Frontal cortex (tissue), 4 donors: ENCODE measurements around the gene TMCC1. TPM values are rescaled to one million over a fixed set of nuclear protein-coding genes. Genes with fewer than 3 reads are reported as not detected.
A peak's percentile ranks its signal among the peaks of the same experiment; 100 is the strongest.
"Not testable (repeated sequence)": the region's sequence is repeated elsewhere in the genome, so short reads cannot be mapped to it uniquely, and the experiment has no call there.

Experiments used
- DNase-seq, 2 donors: peaks; one replicate each; pipeline ENCODE4 v3.0.0; 2012; ENCODE audit warnings: low spot score in 2 of 2
- FAIRE-seq: peaks from 2 replicates; lab custom pipeline; 2012; peaks lifted over from hg19 to GRCh38; lab: Jason Lieb, UNC
- total RNA-seq: library from RNA; depleted of rRNA; stranded (reverse); fragments of >200 nt; gene quantifications from one replicate; pipeline ENCODE4 v1.2.3, GENCODE V29; 2014
- donor health status: control.
- donor health status: control.
- donor health status: control.

TMCC1 gene
- total RNA-seq, 1 donor from 2014 or later = 68.5 TPM

DNA sequence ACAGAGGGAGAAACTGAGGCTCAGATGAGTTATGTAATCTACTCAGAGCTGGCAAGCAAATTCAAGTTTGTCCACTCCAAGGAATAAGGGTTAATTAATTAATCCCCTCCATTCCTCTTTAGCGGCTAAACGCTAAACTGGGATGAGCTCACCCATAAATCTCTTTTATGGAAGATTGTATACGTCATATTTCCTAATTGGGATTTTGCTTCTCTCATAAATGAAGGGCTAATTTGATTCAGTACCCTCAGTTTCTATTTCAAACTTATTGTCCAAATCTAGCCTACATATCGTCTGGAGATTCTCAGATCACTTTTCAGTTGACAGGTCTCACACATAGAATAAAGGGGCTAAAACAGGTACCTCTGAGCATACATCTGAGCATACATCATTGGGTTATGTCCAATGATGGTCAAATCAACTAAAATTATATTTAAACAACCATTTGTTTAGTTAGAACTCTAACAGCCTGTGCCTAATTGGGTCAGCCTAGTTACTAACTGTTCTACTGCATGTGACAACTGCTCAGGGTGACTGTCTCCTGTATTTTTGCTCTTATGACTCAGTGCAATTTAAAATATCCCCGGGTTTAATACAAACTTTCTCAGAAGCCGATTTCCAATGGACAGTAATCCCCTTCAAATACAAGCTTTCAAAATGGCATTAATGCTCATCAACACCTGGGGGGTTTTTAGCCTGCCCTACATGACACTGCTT lies 229.4 kb downstream of the TMCC1 start:
- FAIRE-seq (no peak), DNase-seq (no peak)

DNA sequence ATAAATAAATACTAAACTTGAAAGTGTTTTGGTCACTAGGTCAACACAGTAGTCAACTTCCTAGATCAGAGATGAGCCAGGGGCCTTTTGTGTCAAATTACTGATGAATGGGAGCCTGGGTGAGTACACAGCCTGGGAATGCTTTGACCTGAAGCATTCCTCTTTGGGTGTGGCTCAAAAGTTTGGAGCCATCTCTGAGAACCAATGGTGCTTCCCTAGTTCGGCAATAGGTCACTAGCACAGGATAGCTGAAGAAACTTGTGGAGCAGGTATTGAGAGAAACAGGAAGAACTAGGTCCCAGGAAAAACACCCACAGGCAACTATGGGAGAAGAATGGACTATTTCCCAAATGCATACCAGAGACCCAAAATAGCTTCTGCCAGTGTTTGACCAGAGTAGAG lies 230.5 kb downstream of the TMCC1 start:
- no peak for DNase-seq
- no peak for FAIRE-seq

GRCh38 chr3:129662191-129662608 lies 231.3 kb downstream of the TMCC1 start:
- FAIRE-seq (no peak), DNase-seq (no peak)

DNA sequence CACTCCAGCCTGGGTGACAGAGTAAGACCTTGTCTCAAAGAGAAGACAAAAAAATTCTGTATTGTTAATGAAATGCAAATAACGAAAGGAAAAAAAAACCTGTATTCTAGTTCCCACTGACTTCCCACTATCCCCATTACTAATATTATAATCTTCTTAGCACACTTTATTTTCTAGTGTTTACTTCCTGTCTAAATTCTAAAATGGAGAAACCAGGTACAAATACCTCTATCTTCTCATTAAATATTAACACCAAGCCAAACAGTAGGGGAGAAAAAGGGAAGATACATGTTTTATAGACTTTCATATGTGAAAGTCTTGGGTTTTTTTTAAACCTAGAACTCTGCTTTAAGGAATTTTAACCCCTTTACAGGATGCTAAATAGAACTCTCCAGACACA lies 231.7 kb downstream of the TMCC1 start:
- FAIRE-seq (no peak), DNase-seq (no peak)

- FAIRE-seq (no peak), DNase-seq (no peak)
These were observed 235.2 kb downstream of the TMCC1 start for GRCh38 chr3:129658110-129658843.

- no peak for DNase-seq
- FAIRE-seq = no peak
These were observed 236.1 kb downstream of the TMCC1 start for GRCh38 chr3:129657261-129658046.

DNA sequence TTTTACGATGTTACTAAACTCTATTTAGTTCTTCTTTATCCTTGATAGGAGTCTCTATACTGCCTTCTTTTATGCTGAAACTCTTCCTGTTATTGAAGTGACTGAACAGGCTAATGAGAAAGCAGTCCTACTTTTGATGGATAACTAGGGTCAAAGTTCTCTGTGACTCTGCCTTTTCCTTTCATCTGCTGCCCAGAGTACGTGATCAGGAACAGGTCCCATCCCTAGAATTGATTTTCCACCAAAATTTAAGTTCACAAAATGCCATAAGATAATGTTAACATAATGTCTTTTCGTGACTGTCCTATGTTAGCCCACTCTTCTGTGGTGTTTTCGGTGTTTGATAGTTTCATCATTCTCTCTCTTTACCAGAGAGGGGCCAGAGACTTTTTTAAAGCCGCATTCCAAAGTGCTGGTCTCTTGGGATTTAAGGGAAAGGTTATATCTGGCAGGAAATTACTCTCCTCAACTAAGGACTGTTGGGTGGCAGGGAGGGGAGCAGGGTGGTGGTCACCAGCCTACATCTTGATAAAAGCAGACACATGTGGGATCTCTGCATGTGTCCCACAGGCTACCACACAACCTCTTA lies 236.8 kb downstream of the TMCC1 start:
- no peak for DNase-seq
- FAIRE-seq = no peak

DNA sequence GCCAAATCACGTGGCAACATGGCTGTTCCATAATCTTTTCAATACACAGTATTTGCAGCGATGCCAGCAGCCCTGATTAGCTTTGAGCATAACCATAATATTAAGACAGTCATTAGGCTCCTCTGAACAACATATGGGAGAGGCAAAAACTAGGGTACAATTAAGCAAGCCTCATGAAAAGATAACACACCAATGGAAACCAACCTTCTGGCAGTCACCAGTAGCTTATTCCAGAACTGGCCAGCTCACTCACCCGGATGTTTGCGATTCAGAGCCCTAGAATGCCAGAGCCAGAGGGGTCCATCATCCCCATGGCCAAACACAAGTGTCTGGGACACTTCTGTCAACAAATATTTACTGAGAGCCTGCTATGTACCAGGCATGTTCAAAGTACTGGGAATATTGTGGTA lies 238.2 kb downstream of the TMCC1 start:
- FAIRE-seq (no peak), DNase-seq (no peak)

DNA sequence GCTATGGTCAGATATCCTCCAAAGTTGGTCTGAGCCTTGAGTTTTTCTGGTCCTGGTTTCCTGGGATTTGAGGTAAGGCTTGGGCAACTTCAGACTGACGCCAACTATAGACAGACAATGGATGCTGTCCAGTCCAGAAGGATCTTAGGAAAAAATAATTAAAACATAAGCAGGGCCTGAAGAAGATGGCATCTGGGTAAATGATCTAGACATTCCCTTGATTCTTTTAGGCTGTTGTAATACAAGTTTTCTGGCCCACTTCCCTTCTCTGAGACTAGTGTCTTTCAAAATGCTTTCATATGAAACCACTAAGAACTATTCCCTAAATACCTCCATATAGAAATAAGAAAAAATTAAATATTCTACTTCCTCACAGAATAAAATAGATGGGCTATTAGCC lies 239.4 kb downstream of the TMCC1 start:
- FAIRE-seq = no peak
- no peak for DNase-seq

- no peak for FAIRE-seq
- no peak for DNase-seq
These were observed 240.5 kb downstream of the TMCC1 start for GRCh38 chr3:129653019-129653418.

DNA sequence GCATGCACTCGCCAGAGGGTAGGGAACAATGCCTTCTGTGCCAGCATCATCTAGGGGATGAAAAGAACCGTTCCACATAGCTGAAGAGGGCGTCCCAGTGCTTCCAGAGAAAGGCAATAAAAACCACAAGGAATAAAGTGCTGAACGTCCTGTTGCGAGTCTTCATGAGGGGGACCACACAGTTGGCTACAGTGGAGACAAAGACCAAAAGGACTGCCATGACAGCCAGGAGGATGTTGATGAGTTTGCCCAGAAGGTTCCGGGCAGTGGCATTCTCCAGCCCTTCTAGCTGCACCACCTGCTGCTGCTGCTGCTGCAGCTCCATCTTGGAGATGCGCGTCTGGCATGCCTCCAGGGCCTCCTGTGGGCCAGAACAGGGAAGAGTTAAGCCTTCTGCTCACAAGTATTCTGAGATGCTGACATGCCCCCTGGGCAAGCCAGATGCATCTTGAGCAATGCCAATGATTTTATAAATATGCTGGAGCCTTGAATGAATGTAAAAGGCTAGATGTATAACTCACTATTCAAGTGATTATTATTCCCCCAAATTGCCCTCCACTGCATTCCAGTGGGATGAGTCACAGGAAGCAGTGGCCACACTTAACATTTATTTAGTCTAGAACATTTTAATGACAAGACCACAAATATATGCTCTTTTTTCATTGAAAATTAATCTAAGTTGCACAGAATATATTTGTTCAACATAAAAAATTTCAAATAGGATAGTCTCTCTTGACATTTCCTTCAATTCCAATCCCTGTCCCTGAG lies 241.9 kb downstream of the TMCC1 start:
- DNase-seq (no peak), FAIRE-seq (no peak)

DNA sequence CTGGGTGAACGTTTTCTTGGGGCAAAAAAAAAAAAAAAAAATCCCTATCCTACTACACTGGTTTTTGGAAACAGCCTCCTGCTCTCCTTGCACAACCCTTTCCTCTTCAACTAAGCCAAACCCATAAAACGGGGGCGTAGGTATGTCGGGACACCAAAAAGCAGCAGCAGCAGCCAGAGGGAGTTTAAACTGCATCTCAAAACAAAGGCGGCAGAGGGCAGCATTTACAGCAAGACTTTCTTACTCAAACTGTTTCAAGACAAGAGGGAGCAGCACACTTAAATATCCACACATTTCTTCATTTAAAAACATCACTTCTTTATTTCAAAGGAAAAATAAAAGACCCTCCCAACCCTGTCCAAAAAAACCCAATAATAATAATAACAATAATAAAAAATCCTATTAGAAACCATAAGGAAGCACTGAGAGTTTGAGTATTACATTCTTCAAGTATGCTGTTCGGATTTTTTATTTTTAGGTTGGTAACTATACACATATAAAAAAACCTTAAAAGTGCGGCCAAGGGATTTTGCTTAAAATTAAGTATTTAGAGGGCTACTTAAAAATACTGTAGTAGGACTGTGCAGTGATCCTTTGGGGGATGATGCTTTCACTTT lies 243.1 kb downstream of the TMCC1 start:
- FAIRE-seq (peak; percentile 50), DNase-seq (peak; percentile 22 to 44)

DNA sequence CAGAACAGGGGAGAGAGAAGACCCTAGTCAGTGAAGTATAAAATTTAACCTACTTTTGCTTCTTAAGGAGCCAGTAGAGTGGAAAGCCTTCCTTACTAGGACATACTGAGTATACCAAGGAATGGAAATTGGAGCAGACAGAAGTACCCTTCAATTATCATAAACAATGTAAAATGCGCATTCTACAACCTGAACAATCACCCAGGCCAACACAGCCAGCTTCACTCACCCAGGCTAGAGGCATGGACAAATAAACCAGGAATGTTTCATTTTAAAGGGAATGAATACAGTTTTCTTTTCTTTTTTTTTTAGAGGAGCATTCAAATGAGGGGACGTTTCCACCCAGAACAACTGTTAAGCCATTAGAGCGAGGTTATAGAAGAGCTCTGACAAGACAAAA lies 245.1 kb downstream of the TMCC1 start:
- FAIRE-seq = no peak

GRCh38 chr3:129645286-129645685 lies 248.2 kb downstream of the TMCC1 start:
- no peak for FAIRE-seq

More for the DNA sequence above, 245.1 kb downstream of the TMCC1 start:
- DNase-seq = no peak

DNA sequence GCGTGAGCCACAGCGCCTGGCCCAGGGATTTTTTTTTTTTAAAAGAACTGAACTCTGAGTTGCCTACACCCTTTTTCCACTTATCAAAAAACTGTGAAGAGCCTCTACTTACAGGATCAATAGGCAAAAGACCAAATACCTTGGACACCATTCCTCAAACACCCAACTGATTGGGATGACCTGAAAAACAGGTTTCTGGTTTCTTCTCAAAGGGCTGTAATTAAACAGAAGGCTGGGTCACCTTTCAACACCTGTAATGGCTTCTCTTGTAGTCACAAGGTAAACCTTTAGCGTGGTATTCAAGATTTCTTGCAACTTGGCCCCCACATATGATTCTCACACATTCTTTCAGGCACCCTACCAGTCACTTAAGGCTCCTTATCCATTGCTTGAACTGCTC lies 248.7 kb downstream of the TMCC1 start:
- no peak for FAIRE-seq

More at GRCh38 chr3:129645286-129645685, 248.2 kb downstream of the TMCC1 start:
- DNase-seq = no peak

DNA sequence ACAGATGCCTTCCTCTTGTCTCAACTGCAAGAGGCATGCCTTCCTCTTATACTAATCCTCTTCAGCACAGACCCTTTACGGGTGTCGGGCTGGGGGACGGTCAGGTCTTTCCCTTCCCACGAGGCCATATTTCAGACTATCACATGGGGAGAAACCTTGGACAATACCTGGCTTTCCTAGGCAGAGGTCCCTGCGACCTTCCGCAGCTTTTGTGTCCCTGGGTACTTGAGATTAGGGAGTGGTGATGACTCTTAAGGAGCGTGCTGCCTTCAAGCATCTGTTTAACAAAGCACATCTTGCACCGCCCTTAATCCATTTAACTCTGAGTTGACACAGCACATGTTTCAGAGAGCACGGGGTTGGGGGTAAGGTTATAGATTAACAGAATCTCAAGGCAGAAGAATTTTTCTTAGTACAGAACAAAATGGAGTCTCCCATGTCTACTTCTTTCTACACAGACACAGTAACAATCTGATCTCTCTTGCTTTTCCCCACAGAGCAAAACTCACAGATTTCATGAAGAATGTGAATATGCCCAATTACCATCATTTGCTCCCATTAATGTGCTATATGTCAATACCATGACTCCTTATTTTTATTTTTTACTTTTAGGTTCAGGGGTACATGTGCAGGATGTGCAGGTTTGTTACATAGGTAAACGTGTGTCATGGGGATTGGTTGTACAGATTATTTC lies 251.8 kb downstream of the TMCC1 start:
- DNase-seq, FAIRE-seq: not testable (repeated sequence)

More for the DNA sequence above, 248.7 kb downstream of the TMCC1 start:
- DNase-seq = no peak

DNA sequence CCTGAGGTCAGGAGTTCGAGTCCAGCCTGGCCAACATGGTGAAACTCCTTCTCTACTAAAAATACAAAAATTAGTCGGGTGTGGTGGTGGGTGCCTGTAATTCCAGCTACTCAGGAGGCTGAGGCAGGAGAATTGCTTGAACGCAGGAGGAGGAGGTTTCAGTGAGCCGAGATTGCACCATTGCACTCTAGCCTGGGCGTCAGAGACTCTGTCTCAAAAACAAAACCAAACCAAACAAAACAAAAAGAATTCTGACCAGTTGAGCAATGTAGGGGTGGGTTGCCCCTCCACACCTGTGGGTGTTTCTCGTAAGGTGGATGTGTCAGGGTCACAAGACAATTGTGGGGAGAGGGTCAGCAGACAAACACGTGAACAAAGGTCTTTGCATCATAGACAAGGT lies 252.5 kb downstream of the TMCC1 start:
- not testable (repeated sequence) for FAIRE-seq, DNase-seq

DNA sequence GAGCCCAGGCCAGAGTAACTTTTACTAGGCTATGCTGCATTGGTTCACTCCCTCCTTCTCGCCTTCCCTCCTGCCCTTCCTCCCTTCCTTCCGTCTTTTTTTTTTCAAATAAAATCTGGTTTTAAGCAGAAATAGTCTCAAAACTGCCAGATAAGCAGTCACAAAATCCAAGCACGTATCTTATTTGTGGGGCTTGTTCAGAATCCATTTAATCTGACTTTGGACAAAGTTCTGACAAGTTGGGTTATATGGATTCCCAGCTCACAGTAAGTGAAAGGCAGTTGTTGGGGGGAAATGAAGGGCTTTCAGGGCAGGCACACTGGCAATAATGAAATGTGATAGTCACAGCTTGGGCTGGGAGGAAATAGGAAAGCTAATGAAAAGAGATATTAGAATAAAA lies 255.0 kb downstream of the TMCC1 start:
- FAIRE-seq (no peak), DNase-seq (no peak)
